Endothelial cell of umbilical vein (primary cell): ENCODE data around the gene CISH. TPM values are rescaled to one million over a fixed set of nuclear protein-coding genes. Genes with fewer than 3 reads are reported as not detected.

ENCODE experiments used
- BruUV-seq: library from RNA; stranded (reverse); fragments of 400-500 nt; replicated peaks from 2 replicates; lab custom pipeline; 2021; lab: Mats Ljungman, UMichigan
- CTCF ChIA-PET: fragments of 300-600, 350-600 bp; sonication (Branson Sonifier 250); formaldehyde crosslinking; loops from one replicate; lab custom pipeline; 2021; ENCODE audit warnings: antibody characterized with exemption, inconsistent platforms; lab: Charles Lee
- POLR2A ChIA-PET: fragments of 300-600, 350-600 bp; sonication (Branson Sonifier 250); formaldehyde crosslinking; loops from one replicate; lab custom pipeline; 2021; ENCODE audit warnings: antibody characterized with exemption, inconsistent platforms; lab: Charles Lee
- DNase-seq: peaks from one replicate; pipeline ENCODE4 v3.0.0-alpha.2; 2011; ENCODE audit warnings: low read depth, low spot score
- FAIRE-seq: peaks from 2 replicates; lab custom pipeline; 2011; peaks lifted over from hg19 to GRCh38; lab: Jason Lieb, UNC
- H2AFZ ChIP-seq: 2 replicates; pipeline ENCODE4 v1.6.0; 2012; ENCODE audit warnings: low read depth, low read length, control low read depth, inconsistent platforms
- H3K27ac ChIP-seq: 2 replicates; pipeline ENCODE4 v1.5.1; 2011; ENCODE audit warnings: low read depth, mild to moderate bottlenecking, control low read depth, low read length, moderate library complexity; ENCODE audit not compliant: insufficient read depth
- H3K27me3 ChIP-seq, 2 experiments: 2 replicates each; pipeline versions ENCODE4 v1.6.0 to v1.6.1; 2011; ENCODE audit warnings: low read length in 2 of 2, mixed read lengths in 1 of 2; ENCODE audit not compliant: control insufficient read depth in 2 of 2, insufficient read depth in 2 of 2
- H3K36me3 ChIP-seq, 2 experiments: 2 replicates in 1 of 2; 3 replicates in 1 of 2; pipeline ENCODE4 v1.5.1; 2011; ENCODE audit warnings: low read length in 2 of 2, mild to moderate bottlenecking in 1 of 2, moderate library complexity in 1 of 2; ENCODE audit not compliant: control insufficient read depth in 2 of 2, insufficient read depth in 2 of 2; ENCODE audit errors: extremely low read depth in 1 of 2
- H3K4me1 ChIP-seq: 3 replicates; pipeline ENCODE4 v1.5.1; 2011; ENCODE audit warnings: mild to moderate bottlenecking, low read length; ENCODE audit not compliant: control insufficient read depth, insufficient read depth; ENCODE audit errors: extremely low read depth
- H3K4me2 ChIP-seq: 2 replicates; pipeline ENCODE4 v1.6.1; 2011; ENCODE audit warnings: low read length, control low read depth, mixed read lengths; ENCODE audit not compliant: insufficient read depth
- H3K4me3 ChIP-seq, 3 experiments: fragments of 200-600 bp in 1 of 3; sonication (generic), shearing (Covaris generic) in 1 of 3; replicated peaks in 1 of 3; 2 replicates each; pipeline ENCODE4 v1.5.1; 2011 to 2016; ENCODE audit warnings: control low read depth in 3 of 3, low read length in 3 of 3, mild to moderate bottlenecking in 2 of 3, inconsistent platforms in 1 of 3, low read depth in 1 of 3, moderate library complexity in 1 of 3; ENCODE audit not compliant: insufficient read depth in 1 of 3
- H3K79me2 ChIP-seq: 2 replicates; pipeline ENCODE4 v1.6.0; 2012; ENCODE audit warnings: low read length, inconsistent platforms; ENCODE audit not compliant: control insufficient read depth, insufficient read depth
- H3K9ac ChIP-seq: replicated peaks from 2 replicates; pipeline ENCODE3; 2011; ENCODE audit warnings: low read length, control low read depth; ENCODE audit not compliant: insufficient read depth; ENCODE audit errors: extremely low read depth
- H3K9me1 ChIP-seq: replicated peaks from 3 replicates; pipeline ENCODE4 v1.6.0; 2011; ENCODE audit warnings: mild to moderate bottlenecking, low read length; ENCODE audit not compliant: control insufficient read depth, insufficient read depth; ENCODE audit errors: extremely low read depth
- H3K9me3 ChIP-seq: replicated peaks from 2 replicates; pipeline ENCODE4 v1.5.1; 2012; ENCODE audit warnings: low read length, inconsistent platforms; ENCODE audit not compliant: control insufficient read depth, insufficient read depth
- H4K20me1 ChIP-seq: replicated peaks from 2 replicates; pipeline ENCODE3; 2011; ENCODE audit warnings: mild to moderate bottlenecking, low read length; ENCODE audit not compliant: control insufficient read depth, insufficient read depth; ENCODE audit errors: extremely low read depth
- EZH2 ChIP-seq: IDR thresholded peaks from 2 replicates; pipeline ENCODE4 v1.6.1; 2012; ENCODE audit warnings: borderline replicate concordance, low read depth, mild to moderate bottlenecking, moderate library complexity, low read length, inconsistent platforms; ENCODE audit not compliant: severe bottlenecking
- FOS ChIP-seq: IDR thresholded peaks from 2 replicates; pipeline ENCODE4 v1.6.1; 2011; ENCODE audit warnings: mild to moderate bottlenecking, low read length, moderate library complexity, borderline replicate concordance; ENCODE audit not compliant: insufficient read depth
- GATA2 ChIP-seq: IDR thresholded peaks from 2 replicates; pipeline ENCODE4 v1.7.0; 2011; ENCODE audit warnings: low read depth, mild to moderate bottlenecking, moderate library complexity, mixed read lengths, low read length; ENCODE audit not compliant: insufficient read length, insufficient read depth
- JUN ChIP-seq: IDR thresholded peaks from 2 replicates; pipeline ENCODE4 v1.6.1; 2011; ENCODE audit warnings: borderline replicate concordance, low read depth; ENCODE audit not compliant: insufficient read length, insufficient read depth
- MYC ChIP-seq: IDR thresholded peaks from one replicate; pipeline ENCODE4 v1.6.1; 2011; ENCODE audit warnings: mild to moderate bottlenecking, low read depth, low read length
- POLR2A ChIP-seq: IDR thresholded peaks from 2 replicates; pipeline ENCODE4 v1.6.1; 2012; ENCODE audit warnings: low read depth, mild to moderate bottlenecking, control low read depth, low read length
- POLR2AphosphoS5 ChIP-seq: IDR thresholded peaks from 2 replicates; pipeline ENCODE4 v1.6.1; 2012; ENCODE audit warnings: low read depth, mild to moderate bottlenecking, control low read depth, low read length, moderate library complexity; ENCODE audit not compliant: insufficient read depth
- dilution Hi-C: fragments of 300-500 bp; cut with MboI; formaldehyde crosslinking; loops from one replicate; pipeline ENCODE4 v1.15.0; 2019; ENCODE audit warnings: low sequenced_read_pairs; ENCODE audit not compliant: extremely low pct_ligation_motif_present
- intact Hi-C: fragments of 100-400 bp; cut with micrococcal nuclease; formaldehyde crosslinking; loops from one replicate; pipeline ENCODE4 v1.10.0; 2022
- polyA plus RNA-seq, 4 experiments: library from polyadenylated mRNA; depleted of rRNA in 3 of 4; stranded (reverse) in 3 of 4; unstranded in 1 of 4; fragments of >200 nt; gene quantifications; 2 replicates each; pipeline versions ENCODE4 v1.2.1 to v1.2.3, GENCODE V29; 2011 to 2012; ENCODE audit warnings: missing spikeins in 1 of 4
- total RNA-seq: library from RNA; stranded (reverse); gene quantifications from 2 replicates; pipeline ENCODE4 v1.2.3, GENCODE V29; 2021
- TF ChIP-seq, protein P1 (sequence below), 2 donors: IDR thresholded peaks; 1 replicate in 1 of 2; 2 replicates in 1 of 2; pipeline ENCODE4 v1.5.1; 2011; ENCODE audit warnings: low read length in 2 of 2, mild to moderate bottlenecking in 2 of 2, moderate library complexity in 2 of 2, control low read depth in 1 of 2, inconsistent platforms in 1 of 2, low read depth in 1 of 2; ENCODE audit not compliant: insufficient read depth in 1 of 2; ENCODE audit errors: extremely low read depth in 1 of 2
- TF ChIP-seq, protein P2 (sequence below): IDR thresholded peaks from 2 replicates; pipeline ENCODE4 v1.6.1; 2011; ENCODE audit not compliant: insufficient read depth, insufficient read length

The CISH gene
- total and polyA plus RNA-seq, 2 donors (not counting 3 experiments of a cell fraction or from before 2014, with no cell fraction given): 2.2 to 4.1 TPM

DNA sequence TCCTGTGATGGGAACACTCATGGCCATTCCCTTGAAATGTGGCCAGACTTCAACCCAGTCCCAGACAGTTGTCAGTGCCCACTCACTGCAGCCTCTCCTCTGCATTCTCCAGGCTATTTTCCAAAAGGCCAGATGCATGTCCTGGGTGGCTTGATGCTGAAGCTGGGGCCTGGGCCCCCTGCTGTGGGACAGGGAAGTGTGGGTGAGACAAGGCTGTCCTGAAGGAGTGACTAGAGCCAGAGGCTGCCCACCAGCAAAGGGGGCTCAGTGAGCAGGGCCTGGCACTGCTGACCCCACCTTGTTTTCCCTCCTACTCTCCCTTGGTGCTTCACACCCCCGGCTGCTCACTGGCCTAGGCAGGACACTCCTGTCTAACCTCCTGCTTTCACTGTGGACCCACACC lies 11.9 kb downstream of the CISH start:
- H3K27ac ChIP-seq: no peak overlapping the region

More for the DNA sequence above, 11.9 kb downstream of the CISH start:
- DNase-seq (no peak), FAIRE-seq (no peak)
- Histone ChIP-seq H3K36me3 (no peaks in the 10 kb centered on the region), H3K9me3 (no peaks in the 10 kb centered on the region), H3K9ac (no peak overlapping the region), H3K4me1 (peaks cover 10% of the 10 kb centered on the region), H3K4me2 (no peak overlapping the region), H3K9me1 (no peaks in the 10 kb centered on the region), H4K20me1 (no peaks in the 10 kb centered on the region), H3K79me2 (no peaks in the 10 kb centered on the region), H3K4me3 (no peak overlapping the region), H2AFZ (no peak overlapping the region), H3K27me3 (peaks cover 0 to 2% of the 10 kb centered on the region in 2 experiments)
- TF ChIP-seq MYC: no peak
- TF ChIP-seq FOS: no peak
- TF ChIP-seq, protein P1, sequence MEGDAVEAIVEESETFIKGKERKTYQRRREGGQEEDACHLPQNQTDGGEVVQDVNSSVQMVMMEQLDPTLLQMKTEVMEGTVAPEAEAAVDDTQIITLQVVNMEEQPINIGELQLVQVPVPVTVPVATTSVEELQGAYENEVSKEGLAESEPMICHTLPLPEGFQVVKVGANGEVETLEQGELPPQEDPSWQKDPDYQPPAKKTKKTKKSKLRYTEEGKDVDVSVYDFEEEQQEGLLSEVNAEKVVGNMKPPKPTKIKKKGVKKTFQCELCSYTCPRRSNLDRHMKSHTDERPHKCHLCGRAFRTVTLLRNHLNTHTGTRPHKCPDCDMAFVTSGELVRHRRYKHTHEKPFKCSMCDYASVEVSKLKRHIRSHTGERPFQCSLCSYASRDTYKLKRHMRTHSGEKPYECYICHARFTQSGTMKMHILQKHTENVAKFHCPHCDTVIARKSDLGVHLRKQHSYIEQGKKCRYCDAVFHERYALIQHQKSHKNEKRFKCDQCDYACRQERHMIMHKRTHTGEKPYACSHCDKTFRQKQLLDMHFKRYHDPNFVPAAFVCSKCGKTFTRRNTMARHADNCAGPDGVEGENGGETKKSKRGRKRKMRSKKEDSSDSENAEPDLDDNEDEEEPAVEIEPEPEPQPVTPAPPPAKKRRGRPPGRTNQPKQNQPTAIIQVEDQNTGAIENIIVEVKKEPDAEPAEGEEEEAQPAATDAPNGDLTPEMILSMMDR (IDR thresholded peaks at IDR 0.05; ENCODE audit: extremely low read depth in 1 of 2, insufficient read depth in 1 of 2, low read depth in 1 of 2, low read length in 2 of 2): no peak
- TF ChIP-seq EZH2: no peak
- TF ChIP-seq, protein P2, sequence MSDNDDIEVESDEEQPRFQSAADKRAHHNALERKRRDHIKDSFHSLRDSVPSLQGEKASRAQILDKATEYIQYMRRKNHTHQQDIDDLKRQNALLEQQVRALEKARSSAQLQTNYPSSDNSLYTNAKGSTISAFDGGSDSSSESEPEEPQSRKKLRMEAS: no peak
- TF ChIP-seq POLR2A: no peak
- TF ChIP-seq GATA2: no peak
- no peak for TF ChIP-seq POLR2AphosphoS5
- TF ChIP-seq JUN: no peak
- ChIA-PET POLR2A (no interaction called here), CTCF (no interaction called here)
- dilution Hi-C loops (no loop called here), intact Hi-C loops (no loop called here)
- no TSS peak for BruUV-seq
